NCI-H187 treated with DMSO at 0.1 percent for 48 hours (cell line): ENCODE measurements around the gene ARHGAP24.
"Not testable (repeated sequence)": the region's sequence is repeated elsewhere in the genome, so short reads cannot be mapped to it uniquely, and the experiment has no call there.

Experiments used
- DNase-seq: peaks from one replicate; lab custom pipeline; 2025; lab: John Stamatoyannopoulos, UW

Gene ARHGAP24

GRCh38 chr4:85956293-85956945, 481.5 kb downstream of the ARHGAP24 start:
- DNase-seq = no peak

GRCh38 chr4:85961887-85962286, 486.9 kb downstream of the ARHGAP24 start:
- no peak for DNase-seq

- no peak for DNase-seq
Measured at GRCh38 chr4:85963231-85963630, 488.3 kb downstream of the ARHGAP24 start.

- DNase-seq = no peak
Measured at GRCh38 chr4:85964298-85964697, 489.3 kb downstream of the ARHGAP24 start.

GRCh38 chr4:85965017-85965416, 490.1 kb downstream of the ARHGAP24 start:
- not testable (repeated sequence) for DNase-seq

- no peak for DNase-seq
Measured at GRCh38 chr4:85965529-85965928, 490.6 kb downstream of the ARHGAP24 start.

GRCh38 chr4:85966373-85966772, 491.4 kb downstream of the ARHGAP24 start:
- no peak for DNase-seq

- no peak for DNase-seq
Measured at GRCh38 chr4:85967872-85968271, 492.9 kb downstream of the ARHGAP24 start.

GRCh38 chr4:85968945-85969819, 494.2 kb downstream of the ARHGAP24 start:
- DNase-seq = peak; percentile 30

- DNase-seq = no peak
Measured at GRCh38 chr4:85970535-85970934, 495.6 kb downstream of the ARHGAP24 start.

GRCh38 chr4:85979276-85979675, 504.3 kb downstream of the ARHGAP24 start:
- no peak for DNase-seq

GRCh38 chr4:85986266-85986665, 511.3 kb downstream of the ARHGAP24 start:
- no peak for DNase-seq

GRCh38 chr4:85993641-85994040, 518.7 kb downstream of the ARHGAP24 start:
- DNase-seq = no peak

GRCh38 chr4:85994576-85994975, 519.6 kb downstream of the ARHGAP24 start:
- no peak for DNase-seq

GRCh38 chr4:85995361-85995760, 520.4 kb downstream of the ARHGAP24 start:
- no peak for DNase-seq

GRCh38 chr4:86001591-86001990, 526.6 kb downstream of the ARHGAP24 start:
- DNase-seq = no peak

- no peak for DNase-seq
Measured at GRCh38 chr4:86004030-86004429, 529.1 kb downstream of the ARHGAP24 start.

- no peak for DNase-seq
Measured at GRCh38 chr4:86006057-86006456, 531.1 kb downstream of the ARHGAP24 start.

GRCh38 chr4:86007042-86007441, 532.1 kb downstream of the ARHGAP24 start:
- no peak for DNase-seq

- no peak for DNase-seq
Measured at GRCh38 chr4:86011117-86011516, 536.2 kb downstream of the ARHGAP24 start.

GRCh38 chr4:86013621-86014020, 538.7 kb downstream of the ARHGAP24 start:
- DNase-seq = no peak

GRCh38 chr4:86014599-86014998, 539.6 kb downstream of the ARHGAP24 start:
- DNase-seq = no peak
